Esophagus squamous epithelium (tissue), 4 donors: ENCODE measurements around the gene FN1.

Experiments
- CTCF ChIP-seq, 6 experiments: fragments of 450-650 bp in 4 of 6; fragments of 200-600 bp in 2 of 6; sonication (generic) in 2 of 6; IDR thresholded peaks; one replicate each; pipeline ENCODE4 v1.5.1; 2016 to 2019; ENCODE audit warnings: antibody characterized with exemption in 6 of 6, mild to moderate bottlenecking in 4 of 6, moderate library complexity in 4 of 6
- POLR2A ChIP-seq, 4 donors: fragments of 450-650 bp; IDR thresholded peaks; one replicate each; pipeline ENCODE4 v1.6.1; 2017; ENCODE audit warnings: antibody characterized with exemption in 4 of 4, mild to moderate bottlenecking in 4 of 4, moderate library complexity in 3 of 4

DNA sequence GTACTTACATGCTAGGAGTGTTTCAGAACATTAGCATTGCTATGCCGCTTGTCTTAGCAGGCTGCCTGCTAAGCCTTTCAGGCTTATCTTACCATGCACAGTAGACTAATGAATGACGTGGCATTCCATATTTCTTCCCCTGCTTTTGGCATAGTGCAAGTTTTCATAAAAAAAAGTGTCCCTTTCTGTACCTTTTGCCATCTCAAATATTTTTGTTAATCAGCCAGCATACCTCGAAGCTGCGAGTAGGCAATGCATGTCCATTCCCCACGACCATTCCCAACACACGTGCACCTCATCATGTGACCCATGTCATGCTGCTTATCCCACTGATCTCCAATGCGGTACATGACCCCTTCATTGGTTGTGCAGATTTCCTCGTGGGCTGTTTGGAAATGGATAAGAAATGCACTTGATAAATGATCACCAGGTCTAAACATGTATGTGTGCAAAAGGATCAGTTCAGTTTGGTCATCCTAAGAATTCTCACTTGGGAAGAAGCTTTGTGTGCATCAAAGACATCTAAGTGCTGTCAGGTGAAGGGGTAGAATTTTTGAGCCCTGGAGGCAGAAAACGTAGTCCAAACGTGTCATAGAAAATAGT, 13.9 kb downstream of the FN1 start:
- TF ChIP-seq CTCF (IDR thresholded peaks at IDR 0.05) = no peak
- TF ChIP-seq POLR2A (IDR thresholded peaks at IDR 0.05) = no peak
